HL-60 (cell line): ENCODE measurements around the gene EPN1.

ENCODE experiments used
- DNase-seq, 2 experiments: peaks; one replicate each; pipeline ENCODE4 v3.0.0-alpha.2; 2010 to 2020; ENCODE audit warnings: low read depth in 1 of 2, low spot score in 1 of 2
- H3K27ac ChIP-seq: fragments of 250-450 bp; sonication (Bioruptor Pico); replicated peaks from 2 replicates; pipeline ENCODE4 v1.5.1; 2020; ENCODE audit warnings: mild to moderate bottlenecking, moderate library complexity
- H3K27me3 ChIP-seq: fragments of 250-450 bp; sonication (Bioruptor Pico); 2 replicates; pipeline ENCODE4 v1.5.1; 2021; ENCODE audit warnings: mild to moderate bottlenecking, moderate library complexity; ENCODE audit not compliant: insufficient read depth, poor library complexity, severe bottlenecking
- H3K4me3 ChIP-seq: replicated peaks from 2 replicates; pipeline ENCODE4 v1.5.1; 2011; ENCODE audit warnings: mild to moderate bottlenecking, control low read depth, low read length; ENCODE audit not compliant: insufficient read depth
- CTCF ChIP-seq: IDR thresholded peaks from one replicate; pipeline ENCODE4 v1.5.1; 2011; ENCODE audit warnings: low read length, control low read depth, inconsistent platforms; ENCODE audit not compliant: insufficient read depth
- GABPA ChIP-seq: IDR thresholded peaks from 2 replicates; pipeline ENCODE4 v1.6.1; 2012; ENCODE audit warnings: low read depth
- POLR2AphosphoS5 ChIP-seq: IDR thresholded peaks from 2 replicates; pipeline ENCODE4 v1.6.1; 2012; ENCODE audit warnings: low read depth
- REST ChIP-seq: IDR thresholded peaks from 2 replicates; pipeline ENCODE4 v1.6.1; 2012; ENCODE audit warnings: low read depth; ENCODE audit not compliant: insufficient replicate concordance
- SPI1 ChIP-seq: IDR thresholded peaks from 2 replicates; pipeline ENCODE4 v1.6.1; 2012; ENCODE audit warnings: low read depth, mild to moderate bottlenecking, borderline replicate concordance

EPN1 gene

GRCh38 chr19:55680339-55681130, 5.5 kb downstream of the EPN1 start:
- H3K27ac ChIP-seq: no peak overlapping the region
- H3K27me3 ChIP-seq: no peaks in the 10 kb centered on the region
- TF ChIP-seq REST: no peak
- DNase-seq: no peak
- no peak overlapping the region for H3K4me3 ChIP-seq

- no peaks in the 10 kb centered on the region for H3K27me3 ChIP-seq
- H3K4me3 ChIP-seq: no peak overlapping the region
- no peak overlapping the region for H3K27ac ChIP-seq
- TF ChIP-seq GABPA (no peak), REST (no peak), SPI1 (no peak), POLR2AphosphoS5 (no peak), CTCF (no peak)
- DNase-seq: no peak
These were observed 6.4 kb downstream of the EPN1 start for GRCh38 chr19:55681131-55682092.

GRCh38 chr19:55683449-55684261, 8.6 kb downstream of the EPN1 start:
- TF ChIP-seq POLR2AphosphoS5 (no peak), REST (no peak), CTCF (no peak), SPI1 (no peak), GABPA (no peak)
- no peak overlapping the region for H3K27ac ChIP-seq
- DNase-seq: no peak

More at GRCh38 chr19:55683449-55684261, 8.6 kb downstream of the EPN1 start:
- H3K27me3 ChIP-seq: no peaks in the 10 kb centered on the region
- H3K4me3 ChIP-seq: no peak overlapping the region
